ENCODE results near the gene STX10. TPM values are rescaled to one million over a fixed set of nuclear protein-coding genes. Genes with fewer than 3 reads are reported as not detected.

The STX10 gene
- total and polyA plus RNA-seq, 2 donors (not counting 1 experiment from before 2014, with no cell fraction given) = 48.9 to 69.2 TPM

- Histone ChIP-seq H4K20me1 (ENCODE audit: control insufficient read depth, extremely low read depth, insufficient read depth, low read length) (no peaks in the 10 kb centered on the region), H3K4me3 (replicated peaks in 1 of 4; ENCODE audit: control extremely low read depth in 1 of 4, insufficient read depth in 1 of 4, low read depth in 3 of 4, low read length in 4 of 4) (peak overlapping the region; percentile 2 to 44 (median 10)), H3K4me1 (ENCODE audit: control insufficient read depth, extremely low read depth, insufficient read depth, low read length) (peaks cover 32% of the 10 kb centered on the region), H3K79me2 (ENCODE audit: control insufficient read depth, insufficient read depth, low read length) (no peaks in the 10 kb centered on the region), H3K9ac (ENCODE audit: insufficient read depth, low read length) (peak overlapping the region; percentile 62), H3K27me3 (ENCODE audit: control insufficient read depth, insufficient read depth, low read length) (no peaks in the 10 kb centered on the region), H3K4me2 (ENCODE audit: extremely low read depth, insufficient read depth, low read length) (peak overlapping the region; percentile 79), H2AFZ (ENCODE audit: low read length) (no peak overlapping the region), H3K36me3 (ENCODE audit: control insufficient read depth, insufficient read depth, low read length) (no peaks in the 10 kb centered on the region), H3K9me3 (ENCODE audit: control insufficient read depth, insufficient read depth, low read depth, low read length) (no peaks in the 10 kb centered on the region), H3K27ac (ENCODE audit: insufficient read depth, low read length) (peak overlapping the region; percentile 82)
- TF ChIP-seq EZH2 (IDR thresholded peaks at IDR 0.05; ENCODE audit: low read length, missing control alignments) = no peak
- no peak for TF ChIP-seq CTCF (conservative IDR thresholded peaks at IDR 0.05 in 1 of 2, IDR thresholded peaks at IDR 0.05 in 1 of 2; ENCODE audit: low read depth in 1 of 2, low read length in 2 of 2)
- peak; percentile 85 to 92 for DNase-seq (ENCODE audit: low read depth in 2 of 2)
These were observed 13.6 kb upstream of the STX10 start for GRCh38 chr19:13163609-13164342.

GRCh38 chr19:13162724-13163608 lies 12.8 kb upstream of the STX10 start:
- Histone ChIP-seq H3K9ac (ENCODE audit: insufficient read depth, low read length) (peak overlapping the region; percentile 63), H3K79me2 (ENCODE audit: control insufficient read depth, insufficient read depth, low read length) (no peaks in the 10 kb centered on the region), H3K9me3 (ENCODE audit: control insufficient read depth, insufficient read depth, low read depth, low read length) (no peaks in the 10 kb centered on the region), H3K27me3 (ENCODE audit: control insufficient read depth, insufficient read depth, low read length) (no peaks in the 10 kb centered on the region), H4K20me1 (ENCODE audit: control insufficient read depth, extremely low read depth, insufficient read depth, low read length) (no peaks in the 10 kb centered on the region), H3K27ac (ENCODE audit: insufficient read depth, low read length) (peak overlapping the region; percentile 82), H3K36me3 (ENCODE audit: control insufficient read depth, insufficient read depth, low read length) (no peaks in the 10 kb centered on the region), H2AFZ (ENCODE audit: low read length) (peak overlapping the region; percentile 33), H3K4me3 (replicated peaks in 1 of 4; ENCODE audit: control extremely low read depth in 1 of 4, insufficient read depth in 1 of 4, low read depth in 3 of 4, low read length in 4 of 4) (peak overlapping the region; percentile 2 to 51 (median 22)), H3K4me1 (ENCODE audit: control insufficient read depth, extremely low read depth, insufficient read depth, low read length) (peaks cover 29% of the 10 kb centered on the region), H3K4me2 (ENCODE audit: extremely low read depth, insufficient read depth, low read length) (peak overlapping the region; percentile 59)
- TF ChIP-seq CTCF (conservative IDR thresholded peaks at IDR 0.05 in 1 of 2, IDR thresholded peaks at IDR 0.05 in 1 of 2; ENCODE audit: low read depth in 1 of 2, low read length in 2 of 2) (no peak), EZH2 (IDR thresholded peaks at IDR 0.05; ENCODE audit: low read length, missing control alignments) (no peak)
- peak; percentile 98 for DNase-seq (ENCODE audit: low read depth in 2 of 2)

- H3K4me2 ChIP-seq (ENCODE audit: extremely low read depth, insufficient read depth, low read length) = no peak overlapping the region
- H3K9me3 ChIP-seq (ENCODE audit: control insufficient read depth, insufficient read depth, low read depth, low read length) = no peaks in the 10 kb centered on the region
- no peaks in the 10 kb centered on the region for H3K27me3 ChIP-seq (ENCODE audit: control insufficient read depth, insufficient read depth, low read length)
- no peaks in the 10 kb centered on the region for H3K36me3 ChIP-seq (ENCODE audit: control insufficient read depth, insufficient read depth, low read length)
- no peaks in the 10 kb centered on the region for H4K20me1 ChIP-seq (ENCODE audit: control insufficient read depth, extremely low read depth, insufficient read depth, low read length)
- no peak overlapping the region for H2AFZ ChIP-seq (ENCODE audit: low read length)
- DNase-seq (ENCODE audit: low read depth in 2 of 2) = peak; percentile 28 to 53
- no peak overlapping the region for H3K9ac ChIP-seq (ENCODE audit: insufficient read depth, low read length)
- no peaks in the 10 kb centered on the region for H3K79me2 ChIP-seq (ENCODE audit: control insufficient read depth, insufficient read depth, low read length)
- peaks cover 28% of the 10 kb centered on the region for H3K4me1 ChIP-seq (ENCODE audit: control insufficient read depth, extremely low read depth, insufficient read depth, low read length)
- no peak for TF ChIP-seq CTCF (conservative IDR thresholded peaks at IDR 0.05 in 1 of 2, IDR thresholded peaks at IDR 0.05 in 1 of 2; ENCODE audit: low read depth in 1 of 2, low read length in 2 of 2)
- no peak for TF ChIP-seq EZH2 (IDR thresholded peaks at IDR 0.05; ENCODE audit: low read length, missing control alignments)
- H3K27ac ChIP-seq (ENCODE audit: insufficient read depth, low read length) = no peak overlapping the region
- H3K4me3 ChIP-seq (replicated peaks in 1 of 4; ENCODE audit: control extremely low read depth in 1 of 4, insufficient read depth in 1 of 4, low read depth in 3 of 4, low read length in 4 of 4) = no peak overlapping the region
These were observed 10.4 kb upstream of the STX10 start for GRCh38 chr19:13160557-13160956.

Measured in fibroblast of lung (primary cell).